ENCODE data around the gene SNX9.
"Not testable (repeated sequence)": the region's sequence is repeated elsewhere in the genome, so short reads cannot be mapped to it uniquely, and the experiment has no call there.

Gene SNX9

DNA sequence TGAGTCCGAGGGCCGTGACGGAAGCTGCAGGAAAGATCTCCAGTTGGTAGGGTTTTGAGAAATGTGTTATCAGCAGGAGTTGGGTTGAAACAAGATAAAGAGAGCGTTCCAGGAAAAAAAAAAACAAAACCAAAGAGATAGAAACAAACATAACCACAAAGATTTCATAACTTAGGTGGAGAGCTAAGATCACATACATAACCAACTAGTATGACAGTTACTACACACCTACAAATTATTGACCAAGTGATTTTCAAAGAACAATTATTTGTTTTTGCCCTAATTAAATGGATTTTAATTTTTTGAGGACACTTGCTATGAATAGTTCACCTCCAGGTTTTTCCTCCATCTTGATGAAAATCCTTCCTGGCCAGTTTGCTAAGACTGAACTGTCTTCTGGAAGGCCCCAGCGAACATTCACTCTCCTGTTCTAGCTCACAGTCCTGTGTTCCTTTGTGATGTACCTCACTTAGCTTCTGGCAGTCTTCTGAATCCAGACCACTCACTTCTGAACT is 69.4 kb downstream of the SNX9 start:
- peak overlapping the region; percentile 57 for H3K27ac Mint-ChIP-seq
- H3K36me3 Mint-ChIP-seq (ENCODE audit: low read depth), result peaks cover 54% of the 10 kb centered on the region
- no peak overlapping the region for H3K4me3 Mint-ChIP-seq
- no peaks in the 10 kb centered on the region for H3K9me3 Mint-ChIP-seq
- H3K27me3 Mint-ChIP-seq (ENCODE audit: low read depth, poor library complexity), result no peaks in the 10 kb centered on the region
- DNase-seq, result no peak
- H3K4me1 Mint-ChIP-seq, result peaks cover 15% of the 10 kb centered on the region
- TF ChIP-seq, protein P1, sequence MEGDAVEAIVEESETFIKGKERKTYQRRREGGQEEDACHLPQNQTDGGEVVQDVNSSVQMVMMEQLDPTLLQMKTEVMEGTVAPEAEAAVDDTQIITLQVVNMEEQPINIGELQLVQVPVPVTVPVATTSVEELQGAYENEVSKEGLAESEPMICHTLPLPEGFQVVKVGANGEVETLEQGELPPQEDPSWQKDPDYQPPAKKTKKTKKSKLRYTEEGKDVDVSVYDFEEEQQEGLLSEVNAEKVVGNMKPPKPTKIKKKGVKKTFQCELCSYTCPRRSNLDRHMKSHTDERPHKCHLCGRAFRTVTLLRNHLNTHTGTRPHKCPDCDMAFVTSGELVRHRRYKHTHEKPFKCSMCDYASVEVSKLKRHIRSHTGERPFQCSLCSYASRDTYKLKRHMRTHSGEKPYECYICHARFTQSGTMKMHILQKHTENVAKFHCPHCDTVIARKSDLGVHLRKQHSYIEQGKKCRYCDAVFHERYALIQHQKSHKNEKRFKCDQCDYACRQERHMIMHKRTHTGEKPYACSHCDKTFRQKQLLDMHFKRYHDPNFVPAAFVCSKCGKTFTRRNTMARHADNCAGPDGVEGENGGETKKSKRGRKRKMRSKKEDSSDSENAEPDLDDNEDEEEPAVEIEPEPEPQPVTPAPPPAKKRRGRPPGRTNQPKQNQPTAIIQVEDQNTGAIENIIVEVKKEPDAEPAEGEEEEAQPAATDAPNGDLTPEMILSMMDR (IDR thresholded peaks at IDR 0.05), result no peak

- Mint-ChIP-seq H3K27ac (no peak overlapping the region), H3K4me3 (no peak overlapping the region), H3K36me3 (ENCODE audit: low read depth) (peaks cover 48% of the 10 kb centered on the region), H3K27me3 (ENCODE audit: low read depth, poor library complexity) (no peaks in the 10 kb centered on the region), H3K4me1 (peaks cover 15% of the 10 kb centered on the region), H3K9me3 (no peaks in the 10 kb centered on the region)
- TF ChIP-seq, protein P1 (IDR thresholded peaks at IDR 0.05), result no peak
- DNase-seq, result no peak
Observed at GRCh38 chr6:157893238-157893637, 70.2 kb downstream of the SNX9 start.

GRCh38 chr6:157895585-157895984 is 72.5 kb downstream of the SNX9 start:
- H3K9me3 Mint-ChIP-seq, result no peaks in the 10 kb centered on the region
- H3K4me1 Mint-ChIP-seq, result peaks cover 15% of the 10 kb centered on the region
- H3K4me3 Mint-ChIP-seq, result no peak overlapping the region
- no peak overlapping the region for H3K27ac Mint-ChIP-seq
- peaks cover 44% of the 10 kb centered on the region for H3K36me3 Mint-ChIP-seq (ENCODE audit: low read depth)
- no peaks in the 10 kb centered on the region for H3K27me3 Mint-ChIP-seq (ENCODE audit: low read depth, poor library complexity)
- TF ChIP-seq, protein P1 (IDR thresholded peaks at IDR 0.05), result no peak
- DNase-seq, result no peak

DNA sequence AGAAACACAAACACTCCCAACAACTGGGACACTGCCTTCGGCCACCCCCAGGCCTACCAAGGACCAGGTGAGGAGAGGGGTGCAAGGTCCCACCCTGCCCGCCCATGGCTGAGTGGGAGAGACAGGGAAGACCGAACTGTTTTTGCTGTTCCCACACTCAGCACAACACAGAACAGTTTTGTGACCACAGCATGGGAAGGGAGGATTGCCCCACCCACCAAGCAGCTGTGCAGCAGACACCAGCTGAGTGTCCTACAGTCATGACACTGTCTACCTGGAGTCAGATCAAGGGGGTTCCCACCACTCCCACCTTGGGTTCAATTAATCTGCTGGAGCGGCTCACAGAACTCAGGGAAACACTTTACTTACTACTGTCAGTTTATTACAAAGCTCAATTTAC is 73.9 kb downstream of the SNX9 start:
- Mint-ChIP-seq H3K27me3 (ENCODE audit: low read depth, poor library complexity) (no peaks in the 10 kb centered on the region), H3K4me1 (peaks cover 9% of the 10 kb centered on the region), H3K36me3 (ENCODE audit: low read depth) (peaks cover 34% of the 10 kb centered on the region), H3K27ac (peak overlapping the region; percentile 22), H3K9me3 (no peaks in the 10 kb centered on the region), H3K4me3 (no peak overlapping the region)
- TF ChIP-seq, protein P1 (IDR thresholded peaks at IDR 0.05), result no peak
- no peak for DNase-seq

DNA sequence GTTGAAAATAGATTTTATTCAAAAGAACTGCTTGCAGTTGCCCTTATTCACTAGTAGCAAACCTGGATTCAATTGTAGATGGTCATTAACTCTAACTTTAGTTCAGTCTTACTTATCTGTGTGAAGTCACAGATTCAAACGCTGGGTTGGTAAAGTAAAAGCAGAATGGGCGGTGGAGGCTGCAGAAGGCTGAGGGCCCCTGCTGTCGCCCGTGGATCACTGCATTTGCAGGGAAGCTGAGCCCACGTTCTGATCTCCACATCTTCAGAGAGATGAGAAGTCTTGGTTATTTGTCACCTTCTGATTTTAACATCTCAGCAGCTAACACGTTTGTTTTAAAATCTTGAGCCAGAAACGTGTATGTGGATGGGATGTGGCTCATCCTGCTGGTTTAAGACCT is 75.1 kb downstream of the SNX9 start:
- Mint-ChIP-seq H3K27ac (peak overlapping the region; percentile 69), H3K27me3 (ENCODE audit: low read depth, poor library complexity) (no peaks in the 10 kb centered on the region), H3K9me3 (no peaks in the 10 kb centered on the region), H3K4me1 (peaks cover 7% of the 10 kb centered on the region), H3K4me3 (no peak overlapping the region), H3K36me3 (ENCODE audit: low read depth) (peaks cover 22% of the 10 kb centered on the region)
- TF ChIP-seq, protein P1 (IDR thresholded peaks at IDR 0.05), result no peak
- DNase-seq, result no peak

- H3K27me3 Mint-ChIP-seq (ENCODE audit: low read depth, poor library complexity), result no peaks in the 10 kb centered on the region
- H3K27ac Mint-ChIP-seq, result peak overlapping the region; percentile 69
- no peak overlapping the region for H3K4me3 Mint-ChIP-seq
- TF ChIP-seq, protein P1 (IDR thresholded peaks at IDR 0.05), result no peak
- H3K36me3 Mint-ChIP-seq (ENCODE audit: low read depth), result peaks cover 19% of the 10 kb centered on the region
- H3K4me1 Mint-ChIP-seq, result peaks cover 7% of the 10 kb centered on the region
- DNase-seq, result no peak
- no peaks in the 10 kb centered on the region for H3K9me3 Mint-ChIP-seq
Observed at GRCh38 chr6:157898640-157899039, 75.6 kb downstream of the SNX9 start.

- not testable (repeated sequence) for H3K27me3 Mint-ChIP-seq (ENCODE audit: low read depth, poor library complexity); H3K9me3 Mint-ChIP-seq; H3K4me3 Mint-ChIP-seq; H3K27ac Mint-ChIP-seq; H3K4me1 Mint-ChIP-seq; DNase-seq
- H3K36me3 Mint-ChIP-seq (ENCODE audit: low read depth), result peaks cover 25% of the 10 kb centered on the region
Observed at GRCh38 chr6:157900262-157900661, 77.2 kb downstream of the SNX9 start.

DNA sequence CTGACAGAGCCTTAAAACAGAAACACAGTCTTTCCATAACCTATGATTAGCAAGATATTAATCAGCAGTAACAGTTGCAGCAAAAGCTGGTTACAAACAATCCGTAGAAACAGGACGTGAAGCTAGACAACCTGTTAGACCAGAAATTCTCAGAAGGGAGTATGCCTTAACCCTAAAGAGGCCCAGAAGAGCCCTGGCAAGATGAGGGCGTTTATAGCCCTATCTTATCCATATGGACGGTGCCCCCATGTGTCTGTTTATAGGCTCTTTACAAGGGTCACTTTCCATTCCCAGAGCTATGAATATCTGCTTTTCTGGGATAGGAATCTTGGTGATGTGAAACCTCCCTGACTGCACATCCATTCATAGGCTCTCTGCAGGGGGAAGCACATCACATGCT is 77.7 kb downstream of the SNX9 start:
- not testable (repeated sequence) for DNase-seq; H3K4me3 Mint-ChIP-seq; H3K27me3 Mint-ChIP-seq (ENCODE audit: low read depth, poor library complexity); H3K27ac Mint-ChIP-seq; H3K9me3 Mint-ChIP-seq; H3K4me1 Mint-ChIP-seq
- peaks cover 30% of the 10 kb centered on the region for H3K36me3 Mint-ChIP-seq (ENCODE audit: low read depth)
